ENCODE data around the gene MTG1.
"Not testable (repeated sequence)": the region's sequence is repeated elsewhere in the genome, so short reads cannot be mapped to it uniquely, and the experiment has no call there.

MTG1 gene

GRCh38 chr10:133401981-133402725 lies 8.2 kb downstream of the MTG1 start:
- DNase-seq: no peak

- no peak for DNase-seq
Measured at GRCh38 chr10:133403359-133403758, 9.4 kb downstream of the MTG1 start.

GRCh38 chr10:133403784-133404183 lies 9.8 kb downstream of the MTG1 start:
- DNase-seq: no peak

- DNase-seq: no peak
Measured at GRCh38 chr10:133405272-133405671, 11.3 kb downstream of the MTG1 start.

DNA sequence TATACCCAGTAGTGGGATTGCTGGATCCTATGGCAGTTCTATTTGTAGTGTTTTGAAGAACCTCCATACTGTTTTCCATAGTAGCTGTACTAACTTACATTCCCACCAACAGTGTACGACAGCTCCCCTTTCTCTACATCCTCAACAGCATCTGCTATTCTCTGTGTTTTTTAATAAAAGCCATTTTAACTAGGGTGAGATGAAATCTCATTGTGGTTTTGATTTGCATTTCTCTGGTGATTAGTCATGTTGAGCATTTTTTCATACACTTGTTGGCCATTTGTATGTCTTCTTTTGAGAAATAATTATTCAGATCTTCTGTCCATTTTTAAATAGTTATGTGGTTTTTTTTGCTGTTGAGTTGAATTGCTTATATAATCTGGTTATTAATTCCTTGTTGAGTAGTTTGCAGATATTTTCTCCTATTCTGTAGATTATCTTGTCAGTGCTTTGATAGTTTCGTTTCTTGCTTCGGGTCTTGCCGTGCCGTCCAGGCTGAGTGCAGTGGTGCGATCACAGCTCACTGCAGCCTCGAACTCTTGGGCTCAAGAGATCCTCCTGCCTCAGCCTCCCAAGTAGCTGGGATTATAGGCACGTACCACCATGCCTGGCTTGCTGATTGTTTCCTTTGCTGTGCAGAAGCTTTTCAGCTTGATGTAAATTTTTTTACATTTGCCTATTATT lies 12.0 kb downstream of the MTG1 start:
- no peak for DNase-seq

GRCh38 chr10:133411523-133412380 lies 17.8 kb downstream of the MTG1 start:
- no peak for DNase-seq

- no peak for DNase-seq
Measured at GRCh38 chr10:133412381-133412711, 18.4 kb downstream of the MTG1 start.

GRCh38 chr10:133414401-133414800 lies 20.4 kb downstream of the MTG1 start:
- DNase-seq: not testable (repeated sequence)

- no peak for DNase-seq
Measured at GRCh38 chr10:133415752-133416151, 21.8 kb downstream of the MTG1 start.

- DNase-seq: no peak
Measured at GRCh38 chr10:133418289-133418993, 24.5 kb downstream of the MTG1 start.

DNA sequence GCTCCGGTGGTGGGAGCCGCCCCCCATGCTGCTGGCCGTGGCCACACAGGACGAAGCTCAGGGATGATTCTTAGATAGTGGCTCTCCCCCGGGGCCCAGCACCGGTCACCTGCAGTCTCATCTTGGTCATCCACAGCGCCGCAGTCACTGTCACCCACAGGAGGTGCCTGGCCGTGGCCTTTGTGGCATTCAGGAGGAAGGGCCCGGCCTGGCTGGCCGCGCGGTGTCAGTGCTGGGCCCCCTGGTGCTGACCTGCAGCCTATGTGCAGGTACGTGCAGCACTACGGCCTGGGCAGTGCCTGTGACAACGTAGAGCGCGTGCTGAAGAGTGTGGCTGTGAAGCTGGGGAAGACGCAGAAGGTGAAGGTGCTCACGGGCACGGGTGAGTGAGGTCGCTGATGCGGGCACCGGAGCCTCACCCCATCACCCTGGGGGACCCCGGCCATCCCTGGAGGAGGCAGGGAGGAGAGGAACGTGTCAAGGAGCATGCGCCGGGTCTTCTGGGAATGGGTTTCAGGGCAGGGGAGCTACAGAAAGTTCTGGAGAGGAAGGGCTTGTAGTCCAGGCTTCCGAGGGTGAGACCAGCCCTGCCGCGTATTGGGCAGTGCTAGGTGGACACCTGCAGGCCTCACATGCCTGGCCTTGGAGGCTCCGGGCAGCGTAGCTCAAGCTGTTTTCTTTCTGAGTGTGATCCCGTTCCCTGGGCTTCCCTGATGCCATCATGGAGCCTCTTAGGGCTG lies 25.4 kb downstream of the MTG1 start:
- no peak for DNase-seq

DNA sequence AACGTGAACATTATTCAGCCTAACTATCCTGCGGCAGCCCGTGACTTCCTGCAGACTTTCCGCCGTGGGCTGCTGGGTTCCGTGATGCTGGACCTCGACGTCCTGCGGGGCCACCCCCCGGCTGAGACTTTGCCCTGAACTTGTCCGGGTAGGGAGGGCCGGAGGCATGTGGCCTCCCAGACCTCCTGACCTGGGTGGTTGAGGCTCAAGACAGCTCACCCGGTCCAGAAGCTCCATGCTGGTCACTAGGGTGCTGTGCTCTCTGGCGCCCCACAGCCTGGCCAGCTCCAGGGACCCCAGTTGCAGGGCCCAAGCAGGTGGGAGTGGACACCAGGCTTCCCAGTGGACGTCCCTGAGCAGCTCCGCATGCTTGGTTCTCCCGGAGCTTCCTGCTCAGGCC lies 26.1 kb downstream of the MTG1 start:
- no peak for DNase-seq

DNA sequence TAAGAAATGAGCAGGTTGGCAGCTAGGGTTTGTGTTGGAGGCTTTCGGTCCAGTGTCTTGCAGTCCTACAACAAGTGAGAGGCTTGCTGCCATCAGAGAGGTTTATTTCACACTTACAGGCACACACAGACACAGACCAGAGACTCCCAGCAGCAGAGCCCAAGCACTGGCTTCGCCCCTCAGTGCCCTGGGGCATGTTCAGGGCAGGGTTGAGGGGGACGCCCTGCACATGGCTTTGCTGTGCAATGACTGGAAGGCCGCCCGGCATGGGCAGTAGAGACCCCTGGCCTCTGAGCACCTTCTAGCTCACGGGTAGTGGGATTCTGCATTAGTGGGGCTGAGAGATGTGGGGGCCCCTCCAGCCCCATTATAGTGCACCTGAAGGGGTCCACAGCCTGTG lies 26.6 kb downstream of the MTG1 start:
- no peak for DNase-seq

- DNase-seq: no peak
Measured at GRCh38 chr10:133421336-133422222, 27.6 kb downstream of the MTG1 start.

DNA sequence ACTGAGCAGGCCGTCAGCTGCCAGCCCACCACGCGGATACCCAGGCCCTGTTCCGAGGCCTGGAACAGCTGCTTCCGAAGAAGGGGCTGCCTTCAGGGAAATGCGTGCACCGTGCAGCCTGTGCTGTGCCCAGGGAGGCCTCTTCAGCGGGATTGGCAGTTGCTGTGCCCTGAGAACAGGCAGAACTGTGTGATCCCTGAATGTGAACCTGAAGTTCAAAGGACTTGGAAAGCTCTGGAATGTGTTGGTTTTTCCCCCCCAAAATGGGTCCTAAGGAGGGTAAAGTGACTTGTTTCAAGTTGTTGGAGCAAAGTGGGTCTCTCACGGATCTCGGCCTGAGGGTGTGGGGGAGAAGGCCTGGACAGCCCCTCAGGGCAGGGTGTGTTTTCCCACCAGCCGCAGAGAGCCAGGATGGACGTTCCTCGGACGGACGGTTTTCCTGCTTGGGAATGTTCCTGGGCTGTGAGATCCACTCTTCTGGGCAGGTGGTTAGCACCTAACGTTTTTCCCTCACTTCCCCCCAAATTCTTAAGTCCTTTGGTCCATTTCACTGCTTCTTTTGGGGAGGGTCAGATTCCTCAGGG lies 28.4 kb downstream of the MTG1 start:
- DNase-seq: no peak

DNA sequence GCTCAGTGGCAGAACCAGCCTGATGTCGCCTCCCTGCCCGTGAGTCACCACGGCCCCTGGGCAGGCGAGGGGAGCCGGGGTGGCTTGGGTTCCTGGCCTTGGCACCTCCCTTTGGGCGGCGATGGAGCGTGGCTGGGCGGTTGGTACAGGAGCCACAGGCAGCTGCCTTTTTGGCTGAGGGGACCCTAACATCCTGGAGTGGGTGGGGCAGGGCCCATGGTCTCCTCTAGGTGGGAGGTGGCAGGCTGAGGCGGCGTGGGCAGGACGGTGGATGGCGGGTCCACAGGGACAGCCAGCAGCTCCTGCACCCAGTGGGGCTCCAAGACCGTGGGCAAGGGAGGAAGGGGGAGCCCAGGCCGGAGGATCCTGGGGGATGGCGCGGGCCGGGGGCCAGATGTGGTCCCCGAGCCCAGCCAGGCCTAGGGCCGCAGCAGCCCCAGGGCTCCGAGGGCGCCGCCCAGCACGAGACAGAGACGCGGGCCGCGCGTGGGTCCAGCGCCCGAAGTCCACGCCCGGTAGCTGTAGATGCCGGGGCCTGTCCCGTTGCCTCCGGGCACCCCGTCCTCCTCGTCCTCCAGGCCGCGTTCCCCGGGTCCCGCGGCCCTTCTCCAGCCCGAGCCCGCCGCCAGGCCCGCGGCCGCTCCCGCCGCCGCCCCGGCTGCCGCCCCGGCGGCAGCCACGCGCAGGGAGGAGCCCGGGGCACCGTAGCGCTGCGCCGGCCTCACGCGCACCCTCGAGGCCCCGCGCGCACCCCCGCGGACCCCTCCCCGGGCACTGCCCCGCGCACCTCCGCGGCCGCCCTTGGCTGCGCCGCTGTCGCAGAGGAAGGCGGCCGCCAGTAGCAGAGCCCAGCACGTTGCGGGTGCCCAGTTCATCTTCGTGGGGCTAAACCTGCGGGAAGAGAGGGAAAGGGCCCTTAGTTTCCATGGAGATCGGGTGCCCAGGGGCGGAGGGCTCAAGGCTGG lies 29.1 kb downstream of the MTG1 start:
- no peak for DNase-seq

- not testable (repeated sequence) for DNase-seq
Measured at GRCh38 chr10:133424102-133424501, 30.1 kb downstream of the MTG1 start.

DNA sequence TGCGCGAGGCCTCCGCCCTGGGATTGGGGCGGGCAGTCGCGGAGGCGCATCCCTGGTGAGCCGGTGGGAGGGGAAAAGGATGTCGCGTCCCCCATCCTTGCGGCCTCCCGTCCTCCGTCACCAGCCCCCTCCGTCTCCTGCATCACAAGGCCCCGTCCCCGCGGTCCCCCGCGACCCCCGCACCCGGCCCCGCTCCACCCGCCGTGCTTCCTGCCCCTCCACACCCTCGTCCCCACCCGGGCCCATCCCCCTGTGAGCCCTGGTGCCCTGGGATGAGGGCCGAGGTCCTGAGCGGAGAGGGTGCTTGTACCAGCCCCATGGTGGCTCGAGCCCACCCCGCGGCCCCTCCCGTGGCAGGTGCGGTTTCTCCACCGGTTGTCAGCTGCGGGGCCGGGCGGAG lies 30.6 kb downstream of the MTG1 start, which contains the start of gene SPRN:
Gene SPRN (minus strand): TSS at position 25 of the 400 bp plus-strand sequence. CDS start 944 bp downstream, outside the sequence.
- DNase-seq: not testable (repeated sequence)

DNA sequence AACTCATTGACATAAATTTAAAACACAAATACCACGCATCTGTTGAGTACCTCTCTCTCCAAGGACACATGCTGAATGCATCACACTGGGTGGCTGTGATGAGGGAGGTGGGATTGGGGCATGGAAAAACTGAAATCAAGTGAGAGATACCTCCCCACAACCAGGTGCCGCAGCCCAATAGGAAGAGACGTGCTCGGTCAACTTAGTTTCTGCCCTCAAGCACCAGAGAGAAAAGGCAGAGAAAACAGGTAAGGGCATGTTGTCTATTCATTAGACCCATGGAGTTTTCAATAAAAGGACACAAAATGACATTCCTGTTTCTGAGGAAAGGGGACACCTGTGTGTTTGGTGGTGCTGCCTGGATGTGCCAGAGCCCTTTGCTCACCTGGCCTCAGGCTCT lies 35.6 kb downstream of the MTG1 start:
- DNase-seq: not testable (repeated sequence)
